ENCODE measurements around the gene TTC1. TPM values are rescaled to one million over a fixed set of nuclear protein-coding genes. Genes with fewer than 3 reads are reported as not detected.

Gene TTC1
- total RNA-seq, 4 donors from 2014 or later: 39.3 to 62.9 (median 58.9) TPM

DNA sequence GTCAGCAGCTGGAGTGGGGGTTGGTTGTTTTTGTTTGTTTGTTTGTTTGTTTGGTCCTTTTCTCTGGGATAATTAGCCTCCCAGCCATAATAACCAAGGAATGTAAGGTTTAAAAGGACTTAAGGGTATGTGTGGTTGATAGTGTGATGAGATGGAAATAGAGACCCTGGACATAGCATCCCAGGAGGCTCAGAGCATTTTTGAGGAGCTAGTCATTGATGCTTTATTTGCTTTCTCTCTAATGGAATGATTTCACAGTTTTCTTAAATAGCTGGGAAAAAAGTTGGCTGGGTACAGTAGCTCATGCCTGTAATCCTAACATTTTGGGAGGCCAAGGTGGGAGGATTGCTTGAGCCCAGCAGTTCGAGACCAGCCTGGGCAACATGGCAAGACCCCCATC is 45.1 kb downstream of the TTC1 start:
- Histone ChIP-seq H3K4me3 (no peak overlapping the region), H3K27ac (no peak overlapping the region), H3K27me3 (no peaks in the 10 kb centered on the region), H3K4me1 (no peaks in the 10 kb centered on the region), H3K9me3 (no peaks in the 10 kb centered on the region), H3K36me3 (peaks cover 0 to 100% of the 10 kb centered on the region in 2 donors)
- no peak for ATAC-seq
- TF ChIP-seq CTCF (IDR thresholded peaks at IDR 0.05) (no peak), EP300 (IDR thresholded peaks at IDR 0.05) (no peak)
- WGBS, 2 donors (ENCODE audit: low coverage in 1 of 2): 80% methylated on average over 1 of the region's 1 CpG; no CpG with 5 or more reads in 1 of the 2 donors

GRCh38 chr5:160054831-160055230 is 45.9 kb downstream of the TTC1 start:
- Histone ChIP-seq H3K27me3 (no peaks in the 10 kb centered on the region), H3K9me3 (no peaks in the 10 kb centered on the region), H3K27ac (no peak overlapping the region), H3K4me3 (no peak overlapping the region), H3K4me1 (no peaks in the 10 kb centered on the region), H3K36me3 (peaks cover 0 to 100% of the 10 kb centered on the region in 2 donors)
- ATAC-seq: no peak
- WGBS, 2 donors (ENCODE audit: low coverage in 1 of 2): 90 to 95% methylated on average over 2 of the region's 2 CpGs
- TF ChIP-seq POLR2A (IDR thresholded peaks at IDR 0.05) (no peak), EP300 (IDR thresholded peaks at IDR 0.05) (no peak), POLR2AphosphoS5 (IDR thresholded peaks at IDR 0.05) (no peak), CTCF (IDR thresholded peaks at IDR 0.05) (no peak)

GRCh38 chr5:160057256-160057655 is 48.3 kb downstream of the TTC1 start:
- Histone ChIP-seq H3K4me1 (no peaks in the 10 kb centered on the region), H3K9me3 (no peaks in the 10 kb centered on the region), H3K27ac (no peak overlapping the region), H3K4me3 (no peak overlapping the region), H3K36me3 (peaks cover 0 to 100% of the 10 kb centered on the region in 2 donors), H3K27me3 (no peaks in the 10 kb centered on the region)
- WGBS, 2 donors (ENCODE audit: low coverage in 1 of 2): 72 to 93% methylated on average over 4 of the region's 4 CpGs
- no peak for TF ChIP-seq POLR2AphosphoS5 (IDR thresholded peaks at IDR 0.05)
- TF ChIP-seq POLR2A (IDR thresholded peaks at IDR 0.05): no peak
- no peak for TF ChIP-seq CTCF (IDR thresholded peaks at IDR 0.05)
- TF ChIP-seq EP300 (IDR thresholded peaks at IDR 0.05): no peak
- no peak for ATAC-seq

- no peaks in the 10 kb centered on the region for H3K9me3 ChIP-seq
- ATAC-seq: no peak
- H3K4me3 ChIP-seq: no peak overlapping the region
- H3K36me3 ChIP-seq: peaks cover 0 to 97% of the 10 kb centered on the region in 2 donors
- peaks cover 0 to 8% (median 0%) of the 10 kb centered on the region in 3 donors for H3K4me1 ChIP-seq
- no peaks in the 10 kb centered on the region for H3K27me3 ChIP-seq
- WGBS, 2 donors (ENCODE audit: low coverage in 1 of 2): 79 to 93% methylated on average over 4 of the region's 4 CpGs
- no peak overlapping the region for H3K27ac ChIP-seq
- TF ChIP-seq POLR2AphosphoS5 (IDR thresholded peaks at IDR 0.05): no peak
- no peak for TF ChIP-seq CTCF (IDR thresholded peaks at IDR 0.05)
- TF ChIP-seq EP300 (IDR thresholded peaks at IDR 0.05): no peak
- TF ChIP-seq POLR2A (IDR thresholded peaks at IDR 0.05): no peak
Measured at GRCh38 chr5:160060001-160060400, 51.1 kb downstream of the TTC1 start.

GRCh38 chr5:160061770-160062169 is 52.8 kb downstream of the TTC1 start:
- H3K36me3 ChIP-seq: peaks cover 0 to 97% of the 10 kb centered on the region in 2 donors
- TF ChIP-seq POLR2A (IDR thresholded peaks at IDR 0.05): no peak
- TF ChIP-seq CTCF (IDR thresholded peaks at IDR 0.05): no peak
- TF ChIP-seq EP300 (IDR thresholded peaks at IDR 0.05): no peak
- no peak for TF ChIP-seq POLR2AphosphoS5 (IDR thresholded peaks at IDR 0.05)
- no peak overlapping the region for H3K27ac ChIP-seq
- no peaks in the 10 kb centered on the region for H3K9me3 ChIP-seq
- H3K4me1 ChIP-seq: peaks cover 0 to 8% (median 0%) of the 10 kb centered on the region in 3 donors
- ATAC-seq: no peak
- no peak overlapping the region for H3K4me3 ChIP-seq
- 76 to 86% methylated on average over 2 of the region's 3 CpGs for WGBS, 2 donors (ENCODE audit: low coverage in 1 of 2)
- H3K27me3 ChIP-seq: no peaks in the 10 kb centered on the region

Measured in gastroesophageal sphincter (tissue), 4 donors.